Measurements from ENCODE around the gene ARL6IP1. TPM values are rescaled to one million over a fixed set of nuclear protein-coding genes. Genes with fewer than 3 reads are reported as not detected.

The ARL6IP1 gene
- total RNA-seq, 1 experiment from 2014 or later, result 287 TPM

- Histone ChIP-seq H2AFZ (ENCODE audit: low read length) (no peak overlapping the region), H3K36me3 (ENCODE audit: insufficient read depth, low read length) (peaks cover 75% of the 10 kb centered on the region), H3K79me2 (ENCODE audit: low read length) (no peaks in the 10 kb centered on the region; the same call in 1 of the 2 replicates), H3K9me3 (ENCODE audit: low read length) (no peaks in the 10 kb centered on the region; the same call in 1 of the 2 replicates), H4K20me1 (ENCODE audit: insufficient read depth, low read depth, low read length) (no peaks in the 10 kb centered on the region), H3K4me3 (ENCODE audit: low read length) (no peak overlapping the region), H3K27ac (ENCODE audit: low read length) (no peak overlapping the region), H3K4me2 (ENCODE audit: low read depth, low read length, poor library complexity, severe bottlenecking) (no peak overlapping the region), H3K9me2 (replicated peaks; ENCODE audit: insufficient read depth, low read length) (no peaks in the 10 kb centered on the region), H3K4me1 (ENCODE audit: low read length) (no peaks in the 10 kb centered on the region), H3K27me3 (ENCODE audit: low read length) (no peaks in the 10 kb centered on the region), H3K9ac (ENCODE audit: low read length) (no peak overlapping the region)
- no peak for DNase-seq
Observed at GRCh38 chr16:18833707-18834505, 32.6 kb upstream of the ARL6IP1 start.

DNA sequence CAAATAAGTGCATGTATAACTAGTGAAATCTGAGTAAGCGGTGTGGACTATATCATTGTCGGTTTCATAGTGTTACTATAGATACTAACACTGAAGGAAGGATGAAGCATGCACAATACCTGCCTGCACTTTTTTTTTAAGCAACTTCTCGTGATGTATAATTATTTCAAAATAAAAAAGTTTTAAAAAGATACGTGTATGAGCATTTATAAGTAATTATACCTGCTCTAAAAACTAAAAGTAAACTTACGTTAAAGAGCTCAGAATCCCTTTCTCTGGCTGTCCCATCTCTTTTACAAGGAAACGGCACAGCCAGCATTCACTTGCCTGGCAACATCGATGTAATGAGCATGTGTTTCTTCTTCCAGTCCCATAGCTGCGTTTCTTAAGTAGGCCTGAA lies 31.3 kb upstream of the ARL6IP1 start:
- Histone ChIP-seq H3K27ac (ENCODE audit: low read length) (no peak overlapping the region), H3K36me3 (ENCODE audit: insufficient read depth, low read length) (peaks cover 74% of the 10 kb centered on the region), H3K4me2 (ENCODE audit: low read depth, low read length, poor library complexity, severe bottlenecking) (no peak overlapping the region), H4K20me1 (ENCODE audit: insufficient read depth, low read depth, low read length) (no peaks in the 10 kb centered on the region), H2AFZ (ENCODE audit: low read length) (no peak overlapping the region), H3K9ac (ENCODE audit: low read length) (no peak overlapping the region), H3K4me3 (ENCODE audit: low read length) (no peak overlapping the region), H3K27me3 (ENCODE audit: low read length) (no peaks in the 10 kb centered on the region), H3K4me1 (ENCODE audit: low read length) (no peaks in the 10 kb centered on the region), H3K9me3 (ENCODE audit: low read length) (no peaks in the 10 kb centered on the region; the same call in 1 of the 2 replicates), H3K9me2 (replicated peaks; ENCODE audit: insufficient read depth, low read length) (no peaks in the 10 kb centered on the region), H3K79me2 (ENCODE audit: low read length) (no peaks in the 10 kb centered on the region; the same call in 1 of the 2 replicates)
- no peak for DNase-seq

GRCh38 chr16:18832006-18832405 lies 30.7 kb upstream of the ARL6IP1 start:
- Histone ChIP-seq H3K27me3 (ENCODE audit: low read length) (no peaks in the 10 kb centered on the region), H3K36me3 (ENCODE audit: insufficient read depth, low read length) (peaks cover 68% of the 10 kb centered on the region), H3K4me2 (ENCODE audit: low read depth, low read length, poor library complexity, severe bottlenecking) (no peak overlapping the region), H3K4me3 (ENCODE audit: low read length) (no peak overlapping the region), H3K79me2 (ENCODE audit: low read length) (no peaks in the 10 kb centered on the region; the same call in 1 of the 2 replicates), H3K4me1 (ENCODE audit: low read length) (no peaks in the 10 kb centered on the region), H3K9ac (ENCODE audit: low read length) (no peak overlapping the region), H3K27ac (ENCODE audit: low read length) (no peak overlapping the region), H3K9me2 (replicated peaks; ENCODE audit: insufficient read depth, low read length) (no peaks in the 10 kb centered on the region), H2AFZ (ENCODE audit: low read length) (no peak overlapping the region), H4K20me1 (ENCODE audit: insufficient read depth, low read depth, low read length) (no peaks in the 10 kb centered on the region), H3K9me3 (ENCODE audit: low read length) (no peaks in the 10 kb centered on the region; the same call in 1 of the 2 replicates)
- no peak for DNase-seq

GRCh38 chr16:18829251-18829650 lies 27.9 kb upstream of the ARL6IP1 start:
- H3K36me3 ChIP-seq (ENCODE audit: insufficient read depth, low read length), result peaks cover 54% of the 10 kb centered on the region
- H3K9ac ChIP-seq (ENCODE audit: low read length), result no peak overlapping the region
- H3K4me3 ChIP-seq (ENCODE audit: low read length), result no peak overlapping the region
- H3K9me3 ChIP-seq (ENCODE audit: low read length), result no peaks in the 10 kb centered on the region; the same call in 1 of the 2 replicates
- no peak overlapping the region for H2AFZ ChIP-seq (ENCODE audit: low read length)
- no peaks in the 10 kb centered on the region for H4K20me1 ChIP-seq (ENCODE audit: insufficient read depth, low read depth, low read length)
- no peak overlapping the region for H3K4me2 ChIP-seq (ENCODE audit: low read depth, low read length, poor library complexity, severe bottlenecking)
- H3K9me2 ChIP-seq (replicated peaks; ENCODE audit: insufficient read depth, low read length), result no peaks in the 10 kb centered on the region
- no peak for DNase-seq
- no peak overlapping the region for H3K27ac ChIP-seq (ENCODE audit: low read length)
- H3K27me3 ChIP-seq (ENCODE audit: low read length), result no peaks in the 10 kb centered on the region
- no peaks in the 10 kb centered on the region for H3K4me1 ChIP-seq (ENCODE audit: low read length)
- no peaks in the 10 kb centered on the region; the same call in 1 of the 2 replicates for H3K79me2 ChIP-seq (ENCODE audit: low read length)

DNA sequence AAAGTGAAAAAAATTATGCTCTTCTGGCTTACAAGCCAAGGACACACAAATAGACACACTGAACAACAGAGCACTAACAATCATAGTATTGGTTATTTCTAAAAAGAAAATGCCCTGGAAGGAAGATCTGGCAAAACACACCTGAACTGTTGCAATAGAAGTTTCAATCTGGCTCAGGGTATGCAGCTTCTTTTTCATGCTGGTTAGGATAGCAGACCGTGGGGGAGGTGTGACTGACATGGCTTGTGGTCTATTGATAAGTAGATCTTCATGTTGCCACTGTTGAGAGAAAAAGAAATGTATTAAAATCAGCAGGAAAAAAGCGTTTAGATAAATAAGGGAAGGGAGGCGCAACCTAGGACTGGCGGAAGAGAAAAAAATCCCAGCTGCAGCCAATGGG lies 26.5 kb upstream of the ARL6IP1 start:
- no peaks in the 10 kb centered on the region for H3K27me3 ChIP-seq (ENCODE audit: low read length)
- no peak overlapping the region for H3K27ac ChIP-seq (ENCODE audit: low read length)
- H3K4me3 ChIP-seq (ENCODE audit: low read length), result no peak overlapping the region
- no peaks in the 10 kb centered on the region; the same call in 1 of the 2 replicates for H3K79me2 ChIP-seq (ENCODE audit: low read length)
- peaks cover 44% of the 10 kb centered on the region for H3K36me3 ChIP-seq (ENCODE audit: insufficient read depth, low read length)
- H3K9me2 ChIP-seq (replicated peaks; ENCODE audit: insufficient read depth, low read length), result no peaks in the 10 kb centered on the region
- H4K20me1 ChIP-seq (ENCODE audit: insufficient read depth, low read depth, low read length), result no peaks in the 10 kb centered on the region
- no peaks in the 10 kb centered on the region for H3K4me1 ChIP-seq (ENCODE audit: low read length)
- H3K9me3 ChIP-seq (ENCODE audit: low read length), result no peaks in the 10 kb centered on the region; the same call in 1 of the 2 replicates
- no peak overlapping the region for H3K4me2 ChIP-seq (ENCODE audit: low read depth, low read length, poor library complexity, severe bottlenecking)
- no peak for DNase-seq
- H2AFZ ChIP-seq (ENCODE audit: low read length), result no peak overlapping the region
- no peak overlapping the region for H3K9ac ChIP-seq (ENCODE audit: low read length)

- no peaks in the 10 kb centered on the region for H3K9me2 ChIP-seq (replicated peaks; ENCODE audit: insufficient read depth, low read length)
- H4K20me1 ChIP-seq (ENCODE audit: insufficient read depth, low read depth, low read length), result no peaks in the 10 kb centered on the region
- no peak for DNase-seq
- H2AFZ ChIP-seq (ENCODE audit: low read length), result no peak overlapping the region
- H3K9ac ChIP-seq (ENCODE audit: low read length), result no peak overlapping the region
- no peak overlapping the region for H3K4me2 ChIP-seq (ENCODE audit: low read depth, low read length, poor library complexity, severe bottlenecking)
- no peak overlapping the region for H3K4me3 ChIP-seq (ENCODE audit: low read length)
- no peaks in the 10 kb centered on the region for H3K9me3 ChIP-seq (ENCODE audit: low read length)
- no peak overlapping the region for H3K27ac ChIP-seq (ENCODE audit: low read length)
- no peaks in the 10 kb centered on the region for H3K79me2 ChIP-seq (ENCODE audit: low read length)
- H3K36me3 ChIP-seq (ENCODE audit: insufficient read depth, low read length), result peaks cover 56% of the 10 kb centered on the region
- no peaks in the 10 kb centered on the region for H3K4me1 ChIP-seq (ENCODE audit: low read length)
- H3K27me3 ChIP-seq (ENCODE audit: low read length), result no peaks in the 10 kb centered on the region
Observed at GRCh38 chr16:18816286-18816685, 14.9 kb upstream of the ARL6IP1 start.

GRCh38 chr16:18811925-18812324 lies 10.6 kb upstream of the ARL6IP1 start:
- Histone ChIP-seq H2AFZ (ENCODE audit: low read length) (no peak overlapping the region), H3K9me3 (ENCODE audit: low read length) (no peaks in the 10 kb centered on the region), H3K36me3 (ENCODE audit: insufficient read depth, low read length) (peaks cover 63% of the 10 kb centered on the region), H3K4me3 (ENCODE audit: low read length) (no peak overlapping the region), H3K4me1 (ENCODE audit: low read length) (no peaks in the 10 kb centered on the region), H3K27ac (ENCODE audit: low read length) (no peak overlapping the region), H3K4me2 (ENCODE audit: low read depth, low read length, poor library complexity, severe bottlenecking) (no peak overlapping the region), H3K9me2 (replicated peaks; ENCODE audit: insufficient read depth, low read length) (no peaks in the 10 kb centered on the region), H4K20me1 (ENCODE audit: insufficient read depth, low read depth, low read length) (no peaks in the 10 kb centered on the region), H3K79me2 (ENCODE audit: low read length) (no peaks in the 10 kb centered on the region), H3K9ac (ENCODE audit: low read length) (no peak overlapping the region), H3K27me3 (ENCODE audit: low read length) (no peaks in the 10 kb centered on the region)
- DNase-seq, result no peak

DNA sequence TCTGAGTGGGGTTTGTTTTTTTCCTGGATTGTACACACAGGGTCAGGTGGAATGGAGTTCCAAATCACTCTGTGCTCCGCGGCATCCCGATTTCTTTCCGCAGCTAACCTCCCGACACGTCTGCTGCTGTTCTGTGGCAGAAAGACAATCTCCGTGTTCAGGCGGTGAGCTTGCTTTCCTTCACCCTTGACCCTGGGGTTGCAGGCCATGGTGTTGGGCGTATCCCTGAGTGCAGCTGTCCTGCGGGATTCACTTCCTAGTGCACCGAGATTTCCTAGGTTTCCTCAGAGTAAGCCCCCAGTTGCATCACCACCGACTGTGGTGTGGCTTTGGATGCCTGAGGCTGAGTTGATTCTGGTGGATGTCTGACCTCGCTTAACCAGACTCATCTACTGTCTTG lies 7.8 kb upstream of the ARL6IP1 start:
- no peak for DNase-seq
- H3K9me2 ChIP-seq (replicated peaks; ENCODE audit: insufficient read depth, low read length), result no peaks in the 10 kb centered on the region
- H3K36me3 ChIP-seq (ENCODE audit: insufficient read depth, low read length), result peaks cover 43% of the 10 kb centered on the region
- no peak overlapping the region for H3K9ac ChIP-seq (ENCODE audit: low read length)
- no peak overlapping the region for H3K4me2 ChIP-seq (ENCODE audit: low read depth, low read length, poor library complexity, severe bottlenecking)
- H3K4me1 ChIP-seq (ENCODE audit: low read length), result no peaks in the 10 kb centered on the region
- peaks cover 8% of the 10 kb centered on the region; the same call in 1 of the 2 replicates for H3K79me2 ChIP-seq (ENCODE audit: low read length)
- no peaks in the 10 kb centered on the region for H3K9me3 ChIP-seq (ENCODE audit: low read length)
- H3K4me3 ChIP-seq (ENCODE audit: low read length), result no peak overlapping the region
- H3K27ac ChIP-seq (ENCODE audit: low read length), result no peak overlapping the region
- H2AFZ ChIP-seq (ENCODE audit: low read length), result no peak overlapping the region
- no peaks in the 10 kb centered on the region for H4K20me1 ChIP-seq (ENCODE audit: insufficient read depth, low read depth, low read length)
- no peaks in the 10 kb centered on the region for H3K27me3 ChIP-seq (ENCODE audit: low read length)

All from Karpas-422 (cell line).